ENCODE results near the gene NR5A1. TPM values are rescaled to one million over a fixed set of nuclear protein-coding genes. Genes with fewer than 3 reads are reported as not detected.

NR5A1 gene
- total and polyA plus RNA-seq, 2 of the 13 experiments (the other 11 are each of a cell fraction or from before 2014, with no cell fraction given), result 28.9 to 44.7 TPM

GRCh38 chr9:124511891-124512805, 4.9 kb upstream of the NR5A1 start (continued):
- TF ChIP-seq PRDM10 (CRISPR knock-in tag; IDR thresholded peaks at IDR 0.05; ENCODE audit: low read depth) (peak; percentile 78; the same call in 1 of the 2 replicates), TERF1 (CRISPR knock-in tag; IDR thresholded peaks at IDR 0.05) (no peak), ZBTB39 (CRISPR knock-in tag; IDR thresholded peaks at IDR 0.05) (no peak), HES4 (CRISPR knock-in tag; IDR thresholded peaks at IDR 0.05; ENCODE audit: borderline replicate concordance) (no peak), ZNF24 (IDR thresholded peaks at IDR 0.05) (no peak), HMGA1 (CRISPR knock-in tag; conservative IDR thresholded peaks at IDR 0.05) (no peak), ZBTB37 (CRISPR knock-in tag; IDR thresholded peaks at IDR 0.05) (0 out of 2 replicates have a peak, but pooled peaks have one; percentile 11), JUN (CRISPR knock-in tag; IDR thresholded peaks at IDR 0.05) (no peak), ZBED4 (CRISPR knock-in tag; IDR thresholded peaks at IDR 0.05; ENCODE audit: borderline replicate concordance) (no peak), ELK4 (CRISPR knock-in tag; IDR thresholded peaks at IDR 0.05; ENCODE audit: borderline replicate concordance) (no peak), ZBTB25 (CRISPR knock-in tag; IDR thresholded peaks at IDR 0.05) (no peak)
